KBM-7 (cell line): ENCODE data around the gene GNAO1.

Experiments
- DNase-seq: peaks from one replicate; pipeline ENCODE4 v3.0.0-alpha.2; 2015
- in situ Hi-C: fragments of 300-500 bp; cut with MboI; formaldehyde crosslinking; loops from 2 replicates; pipeline ENCODE4 v1.14.3; 2020; ENCODE audit warnings: low sequenced_read_pairs, low pct_unique_long_range_greater_than_20kb, mixed read lengths

The GNAO1 gene

DNA sequence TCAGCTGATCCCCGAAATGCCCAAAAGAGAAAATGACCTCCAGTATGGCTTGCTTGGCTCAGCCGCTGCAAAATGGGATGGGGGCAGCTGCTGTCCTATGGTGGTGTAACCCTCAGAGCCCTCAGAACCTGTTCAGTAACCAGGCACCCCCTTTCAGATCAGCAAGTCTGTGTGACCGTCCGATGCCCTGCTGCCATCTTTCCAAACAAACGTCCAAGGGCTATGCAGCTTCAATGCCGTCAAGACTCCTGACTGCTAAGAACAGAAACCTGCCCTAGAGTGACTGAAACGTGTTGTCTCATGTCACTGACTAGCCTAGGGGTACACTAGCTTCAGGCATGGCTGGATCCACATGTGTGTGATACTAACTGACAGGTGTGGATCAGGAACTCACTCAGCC, 70.4 kb downstream of the GNAO1 start:
- in situ Hi-C loops, result no loop called here
- no peak for DNase-seq

DNA sequence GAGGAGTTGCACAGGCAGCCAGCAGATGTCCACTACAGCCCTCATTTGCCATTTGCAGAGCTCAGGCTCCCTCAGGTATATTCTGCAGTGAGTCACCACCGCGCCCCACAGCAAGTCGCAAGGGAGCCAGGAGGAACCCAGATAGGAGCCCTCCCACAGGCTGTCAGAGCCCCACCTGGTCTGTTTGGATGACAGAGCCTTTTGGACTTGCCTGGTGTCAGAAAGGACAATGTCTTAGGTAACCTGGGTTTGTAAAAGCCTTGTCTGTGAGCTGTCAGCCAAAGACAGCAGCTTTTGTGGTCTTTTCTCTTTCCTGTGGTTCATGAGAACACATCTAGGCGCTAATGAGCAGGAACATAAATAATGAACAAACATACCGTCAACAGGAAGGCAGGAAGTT, 70.9 kb downstream of the GNAO1 start:
- in situ Hi-C loops, result no loop called here
- DNase-seq, result no peak

DNA sequence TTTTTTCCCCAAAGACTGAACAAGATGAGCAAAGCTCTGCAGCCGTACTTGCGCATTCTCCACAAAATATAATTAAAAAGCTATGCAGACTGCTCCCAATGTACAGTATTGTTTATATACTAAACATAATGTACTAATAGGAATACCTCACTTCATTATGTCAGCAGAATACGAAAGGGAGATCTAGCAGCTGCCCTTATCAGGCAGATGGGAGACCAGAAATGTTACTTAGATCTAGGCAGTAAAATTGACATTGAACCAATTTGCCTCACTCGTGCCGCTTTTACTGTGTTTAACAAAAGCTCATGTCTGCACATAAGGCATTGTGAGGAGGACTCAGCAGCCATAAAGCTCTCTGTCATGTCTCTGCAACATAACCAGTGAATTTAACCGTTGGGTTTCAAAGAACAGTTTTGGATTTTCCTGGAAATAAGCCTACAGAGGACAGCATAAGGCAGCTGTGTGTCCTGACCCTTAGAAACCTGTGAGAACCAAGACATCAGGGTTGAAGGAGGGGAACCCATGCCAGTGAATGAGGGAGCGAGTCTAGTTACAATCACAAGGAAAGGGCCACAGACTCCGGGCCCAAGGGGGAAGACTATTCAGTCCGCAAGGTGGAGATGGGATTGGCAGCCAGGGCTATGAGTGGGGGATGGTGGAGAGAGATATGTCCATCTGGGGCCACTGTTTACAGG, 71.4 kb downstream of the GNAO1 start:
- DNase-seq, result no peak
- in situ Hi-C loops, result no loop called here

DNA sequence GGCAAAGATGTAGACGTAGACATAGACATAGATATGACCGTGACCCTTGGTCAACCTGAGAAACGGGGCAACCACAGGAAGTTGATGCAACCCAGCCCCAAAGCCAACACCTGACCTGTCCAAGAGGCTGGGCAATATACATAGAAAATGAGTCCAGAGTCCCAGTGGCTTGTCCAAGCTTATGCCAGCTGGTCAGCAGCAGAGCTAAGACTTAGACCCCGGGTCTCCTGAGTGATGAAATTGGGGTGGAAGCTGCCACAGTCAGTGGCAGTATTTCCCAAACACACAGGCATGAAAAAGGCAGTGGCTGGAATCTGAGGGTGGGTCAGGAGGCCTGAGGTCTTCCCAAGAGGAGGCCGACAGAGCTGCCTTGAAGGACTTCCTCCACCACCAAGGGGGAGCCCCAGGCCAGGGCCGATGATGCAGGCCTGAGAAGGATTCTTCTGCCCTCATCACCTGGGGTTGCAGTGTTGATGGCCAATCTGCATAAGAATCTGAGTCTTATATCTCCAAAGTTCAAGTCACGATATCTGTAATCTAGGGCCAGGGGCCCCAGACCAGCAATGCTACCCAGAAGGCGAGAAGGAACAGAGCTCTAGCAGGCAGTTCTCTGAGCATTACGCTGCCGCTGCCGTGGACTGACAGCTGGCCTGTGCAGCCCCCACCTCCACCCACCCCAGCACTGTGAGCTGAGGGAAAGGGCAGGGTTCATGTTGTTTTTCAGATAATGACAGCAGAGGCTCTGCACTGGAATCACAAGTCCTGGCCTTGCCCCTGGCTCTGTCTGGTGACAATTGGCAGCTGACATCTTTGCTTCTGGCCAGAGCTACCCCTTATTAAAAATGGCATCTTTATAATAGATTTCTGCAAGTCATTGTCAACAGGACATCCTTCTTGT, 72.7 kb downstream of the GNAO1 start:
- no peak for DNase-seq
- in situ Hi-C loops, result no loop called here

GRCh38 chr16:56264609-56264972, 73.3 kb downstream of the GNAO1 start:
- DNase-seq, result no peak
- in situ Hi-C loops, result no loop called here

DNA sequence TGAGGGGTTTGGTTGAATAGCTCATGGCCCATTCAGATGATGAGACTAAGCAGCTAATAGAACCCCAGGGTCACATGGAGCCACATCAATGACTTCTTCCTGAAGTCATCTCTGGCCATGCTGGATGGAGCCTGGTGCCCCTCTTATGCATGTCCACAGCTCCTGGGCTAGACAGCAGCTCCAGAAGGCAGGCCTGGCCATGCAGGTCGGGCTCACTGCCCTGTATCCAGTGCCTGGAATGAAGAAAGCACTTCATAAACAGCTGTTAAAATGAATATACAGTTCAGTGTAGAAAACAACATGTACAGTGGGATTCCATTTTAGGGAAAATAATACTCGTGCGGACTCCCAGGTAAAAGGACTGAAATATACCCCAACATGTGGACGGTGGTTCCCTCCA, 73.9 kb downstream of the GNAO1 start:
- in situ Hi-C loops, result no loop called here
- no peak for DNase-seq

DNA sequence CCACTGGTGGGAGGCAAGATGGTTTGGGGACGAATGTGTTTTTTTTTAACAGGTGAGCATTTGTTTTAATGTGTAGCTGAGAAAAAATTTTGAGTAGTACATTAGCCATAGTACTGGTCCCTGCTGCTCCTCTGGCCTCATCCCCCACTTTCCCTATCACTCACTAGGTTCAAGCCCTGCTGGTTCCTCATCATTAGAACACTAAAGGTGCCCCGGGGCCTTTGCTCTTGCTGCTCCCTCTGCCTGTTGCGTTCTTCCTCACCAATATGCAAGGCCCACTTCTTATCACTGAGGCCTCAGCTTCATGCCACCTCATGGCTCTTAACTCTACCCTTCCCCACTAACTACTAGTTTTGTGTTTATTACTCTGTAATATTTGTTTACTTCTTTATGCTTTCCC, 74.5 kb downstream of the GNAO1 start:
- no peak for DNase-seq
- in situ Hi-C loops, result no loop called here

GRCh38 chr16:56266641-56267607, 75.6 kb downstream of the GNAO1 start:
- in situ Hi-C loops, result no loop called here
- DNase-seq, result no peak

DNA sequence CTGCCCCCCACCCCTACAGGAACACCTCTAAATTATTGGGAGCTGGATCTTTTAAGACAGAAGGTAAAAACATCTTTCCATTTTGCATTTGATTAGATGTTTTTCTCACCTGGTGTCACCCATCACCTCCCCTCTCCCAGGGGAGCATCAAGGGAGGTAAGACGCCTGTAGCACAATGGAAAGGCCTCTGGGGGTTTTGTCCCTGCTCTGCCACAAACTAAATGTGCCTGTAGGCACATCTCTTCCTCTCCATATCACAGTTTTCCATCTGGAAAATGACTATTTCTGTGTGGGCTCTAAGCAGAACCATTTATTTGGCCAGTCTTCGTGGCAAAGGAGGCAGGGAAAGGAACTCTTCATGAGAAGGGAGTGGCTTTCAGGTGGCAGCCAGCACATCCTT, 76.6 kb downstream of the GNAO1 start:
- in situ Hi-C loops, result no loop called here
- DNase-seq, result no peak

- no peak for DNase-seq
- in situ Hi-C loops, result no loop called here
Observed at GRCh38 chr16:56268799-56269198, 77.5 kb downstream of the GNAO1 start.

- in situ Hi-C loops, result no loop called here
- DNase-seq, result no peak
Observed at GRCh38 chr16:56269281-56269680, 78.0 kb downstream of the GNAO1 start.

DNA sequence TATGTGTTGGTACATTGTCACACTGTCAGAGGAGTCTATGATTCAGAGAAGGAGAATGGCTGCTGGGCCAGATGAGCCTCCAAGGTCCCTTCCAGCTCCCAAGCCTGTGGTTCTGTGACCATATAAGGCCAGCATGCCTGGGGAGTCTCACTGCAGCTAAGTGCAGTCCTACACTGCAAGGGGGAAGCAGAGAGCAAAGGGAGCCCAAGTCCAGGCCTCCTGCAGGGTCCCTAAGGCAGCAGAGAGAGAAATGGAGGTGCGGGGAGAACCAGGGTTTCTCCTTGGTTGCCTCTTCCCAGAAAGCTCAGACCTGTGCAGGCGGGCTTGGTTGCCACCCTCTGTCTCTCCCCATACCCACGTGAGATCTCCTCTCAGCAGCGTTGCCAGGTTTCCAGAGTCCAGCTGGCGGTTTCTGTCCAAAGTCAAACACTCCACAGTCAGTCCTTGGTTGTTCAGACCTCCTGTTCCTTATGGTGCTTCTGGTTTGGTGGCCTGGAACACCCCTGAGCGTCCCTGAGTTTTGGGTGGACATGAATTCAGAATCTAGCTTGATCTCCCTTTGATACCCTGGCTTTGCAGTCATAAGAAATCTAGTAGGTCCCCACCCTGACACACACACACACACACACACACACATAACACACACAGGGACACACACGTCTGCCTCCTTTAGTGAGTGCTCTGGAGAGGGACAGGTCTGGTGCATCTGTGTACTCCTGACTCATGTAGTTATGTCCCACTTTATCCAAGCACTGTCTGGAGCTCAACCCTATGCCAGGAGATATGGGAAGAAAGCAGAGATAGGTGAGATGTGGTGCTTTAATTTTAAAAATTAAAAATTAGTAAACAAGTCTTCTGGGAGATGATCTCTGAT, 78.8 kb downstream of the GNAO1 start:
- in situ Hi-C loops, result no loop called here
- DNase-seq, result no peak

DNA sequence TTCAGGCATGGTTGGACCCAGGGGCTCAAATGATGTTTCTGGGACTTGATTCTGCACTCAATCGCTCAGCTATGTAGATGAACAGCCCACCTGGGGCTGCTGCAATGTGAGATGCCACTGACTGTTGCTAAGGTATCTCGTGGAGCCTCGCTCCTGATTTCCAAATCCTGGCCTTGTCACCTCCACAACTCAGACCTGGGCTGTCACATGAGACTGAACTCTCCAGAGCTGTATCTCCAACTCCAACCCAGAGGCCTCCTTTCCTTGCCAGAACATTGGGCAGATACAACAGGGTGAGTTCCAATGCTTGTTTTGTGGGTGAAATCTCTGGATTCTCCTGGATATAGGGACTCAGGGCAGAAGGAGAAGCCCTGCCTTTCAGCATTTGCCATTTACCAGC, 79.5 kb downstream of the GNAO1 start:
- in situ Hi-C loops, result no loop called here
- no peak for DNase-seq

- DNase-seq, result no peak
- in situ Hi-C loops, result no loop called here
Observed at GRCh38 chr16:56272583-56272894, 81.2 kb downstream of the GNAO1 start.

DNA sequence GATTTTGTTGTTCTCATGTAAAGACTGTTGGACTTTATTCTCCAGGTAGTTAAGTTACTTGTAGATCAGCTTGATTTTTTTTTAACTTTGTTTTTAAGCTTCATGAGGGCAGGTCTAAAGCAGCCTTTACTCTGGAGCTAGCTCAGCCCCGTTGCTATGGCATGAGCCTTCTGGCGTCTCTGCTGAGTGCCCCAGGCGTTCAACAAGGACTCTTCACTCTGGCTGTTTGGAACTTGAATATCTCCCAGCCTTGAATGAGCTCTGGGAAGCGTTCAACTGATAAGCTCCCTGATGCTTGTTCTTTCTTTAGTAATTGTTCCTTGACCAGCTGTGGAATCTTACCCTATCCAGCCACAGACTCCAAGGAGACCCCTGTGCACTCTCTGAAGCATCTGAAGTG, 82.3 kb downstream of the GNAO1 start:
- no peak for DNase-seq
- in situ Hi-C loops, result no loop called here

DNA sequence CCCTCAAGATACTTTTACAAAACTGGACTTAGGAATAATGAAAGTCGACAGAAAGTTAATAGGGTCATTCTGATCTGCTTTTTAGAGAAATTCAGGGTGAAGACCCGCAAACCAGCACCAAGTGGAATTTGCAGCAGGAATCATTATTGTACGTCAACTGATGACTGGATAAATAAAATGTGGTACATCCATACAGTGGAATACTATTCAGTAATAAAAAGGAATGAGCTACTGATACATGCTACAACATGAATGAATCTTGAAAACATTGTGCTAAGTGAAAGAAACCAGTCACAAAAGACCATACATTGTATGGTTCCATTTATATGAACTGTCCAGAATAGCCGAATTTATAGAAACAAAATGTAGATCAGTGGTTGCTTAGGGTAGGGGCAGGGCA, 83.1 kb downstream of the GNAO1 start:
- in situ Hi-C loops, result no loop called here
- DNase-seq, result no peak

DNA sequence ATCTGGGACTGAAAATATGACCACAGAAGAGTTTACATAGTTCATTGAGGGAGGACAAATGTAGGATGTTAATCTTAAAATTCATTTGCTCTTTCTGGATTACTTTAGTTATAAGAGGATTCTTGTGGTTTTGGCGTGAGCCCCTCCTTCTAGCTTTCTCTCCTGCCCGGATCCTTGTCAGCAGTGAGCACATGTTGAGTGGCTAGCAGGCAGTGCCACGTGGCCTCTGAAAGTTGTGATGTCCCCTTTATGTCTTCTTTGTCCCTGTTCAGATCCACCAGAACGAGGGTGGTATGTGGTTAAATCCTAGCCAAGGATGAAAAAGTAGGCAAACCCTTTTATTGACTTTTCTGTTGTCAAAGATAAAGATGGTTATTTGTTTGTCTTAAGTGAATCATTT, 83.8 kb downstream of the GNAO1 start:
- in situ Hi-C loops, result no loop called here
- no peak for DNase-seq

GRCh38 chr16:56275801-56276200, 84.5 kb downstream of the GNAO1 start:
- no peak for DNase-seq
- in situ Hi-C loops, result no loop called here

GRCh38 chr16:56277075-56277474, 85.8 kb downstream of the GNAO1 start:
- in situ Hi-C loops, result no loop called here
- no peak for DNase-seq
